SKM-1 treated with dmso at 0.1 percent for 144 hours (cell line): ENCODE measurements around the gene MPC1L.
A peak's percentile ranks its signal among the peaks of the same experiment; 100 is the strongest.
"Not testable (repeated sequence)": the region's sequence is repeated elsewhere in the genome, so short reads cannot be mapped to it uniquely, and the experiment has no call there.

Source experiments
- DNase-seq: peaks from one replicate; lab custom pipeline; 2025; ENCODE audit not compliant: unreplicated experiment; lab: John Stamatoyannopoulos, UW

The MPC1L gene

GRCh38 chrX:40623139-40623536 is at the start of gene MPC1L:
MPC1L (plus strand) TSS chrX:40623428; CDS start chrX:40623566, 138 bp downstream.
- no peak for DNase-seq

- DNase-seq: no peak
Observed at GRCh38 chrX:40573763-40574162, 49.5 kb upstream of the MPC1L start.

DNA sequence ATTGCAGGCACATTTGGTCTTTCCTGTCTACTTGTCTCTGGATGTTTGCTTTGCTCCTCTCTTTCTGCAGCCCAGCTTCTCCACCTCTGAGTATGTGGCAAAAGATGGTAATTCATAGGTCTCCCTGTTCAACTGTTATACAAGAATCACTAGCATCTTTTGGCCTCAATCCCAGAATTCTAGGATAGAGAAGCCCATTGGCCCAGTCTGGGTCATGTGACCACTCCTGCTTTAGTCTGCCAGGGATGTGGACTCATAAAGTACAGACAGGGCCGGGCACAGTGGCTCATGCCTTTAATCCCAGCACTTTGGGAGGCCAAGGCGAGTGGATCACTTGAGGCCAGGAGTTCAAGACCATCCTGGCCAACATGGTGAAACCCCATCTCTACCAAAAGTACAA is 47.8 kb upstream of the MPC1L start:
- not testable (repeated sequence) for DNase-seq

DNA sequence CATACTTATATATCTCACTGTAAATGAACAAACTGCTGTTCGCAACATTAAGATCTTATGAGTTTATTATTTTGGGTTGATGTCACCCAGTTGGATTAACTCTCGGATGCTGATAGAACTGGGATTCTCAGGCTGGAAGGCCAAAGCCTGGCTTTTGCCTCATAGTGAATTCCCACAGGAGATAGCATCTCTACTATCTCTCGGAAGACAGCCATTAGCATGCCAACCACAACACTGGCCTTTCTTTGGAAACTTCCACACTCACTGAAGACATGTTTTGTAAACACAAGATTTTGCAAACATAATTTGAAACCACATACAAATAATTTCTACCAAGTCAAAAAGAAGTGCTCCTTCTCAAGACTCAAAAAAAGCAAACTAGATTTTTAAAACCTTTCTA is 46.9 kb upstream of the MPC1L start:
- DNase-seq: no peak

- DNase-seq: no peak
Observed at GRCh38 chrX:40578039-40578695, 45.1 kb upstream of the MPC1L start.

DNA sequence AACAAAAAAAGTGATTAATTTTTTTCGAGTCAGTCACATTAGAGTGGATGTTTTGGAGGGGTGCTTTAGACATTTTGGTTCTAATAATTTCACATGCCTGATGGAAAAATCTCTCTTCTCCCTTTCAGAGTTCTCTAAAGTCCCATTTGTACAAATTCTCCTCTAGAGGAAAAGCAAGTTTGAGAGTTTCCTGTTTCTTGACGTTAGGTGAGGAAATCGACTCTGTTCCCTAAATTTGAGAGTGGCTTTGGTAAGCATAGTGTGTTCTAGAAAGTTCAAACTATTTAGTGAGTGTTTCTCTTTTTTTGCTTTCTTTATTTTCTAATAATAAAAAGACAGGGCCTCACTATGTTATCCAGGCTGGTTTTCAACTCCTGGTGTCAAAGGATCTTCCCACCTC is 44.1 kb upstream of the MPC1L start:
- DNase-seq: peak; percentile 26

DNA sequence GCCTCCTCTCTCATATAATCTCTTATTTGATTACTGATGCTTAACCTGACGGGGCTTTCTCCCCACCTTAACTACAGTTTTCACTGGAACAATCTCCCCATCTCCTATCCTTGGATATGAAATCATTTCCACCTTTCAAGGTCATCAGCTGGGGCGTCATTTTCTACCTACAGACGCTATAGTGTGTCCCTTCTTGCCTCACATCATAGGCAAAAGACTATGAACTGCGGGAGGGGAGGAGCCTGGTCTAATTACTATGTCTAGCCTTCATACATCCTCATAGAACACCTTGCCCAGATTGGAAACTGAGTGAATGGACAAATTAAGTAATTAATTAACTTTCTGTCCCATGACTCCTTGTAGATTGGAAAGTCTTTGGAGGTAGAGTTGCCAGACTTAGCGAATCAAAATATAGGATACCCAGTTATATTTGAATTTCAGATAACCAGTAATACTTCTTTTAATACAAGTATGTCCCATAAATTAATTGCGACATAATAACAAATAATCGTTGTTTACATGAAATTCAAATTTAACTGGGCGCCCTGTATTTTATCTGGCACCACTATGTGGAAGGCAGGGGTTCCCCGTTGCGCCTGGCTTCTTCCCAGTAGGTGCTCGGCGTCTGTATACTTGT is 43.2 kb upstream of the MPC1L start:
- DNase-seq: no peak

GRCh38 chrX:40580537-40581335 is 42.5 kb upstream of the MPC1L start, which contains the start of gene ATP6AP2:
ATP6AP2 (plus strand) TSS chrX:40580970; CDS start chrX:40581066, 96 bp downstream.
- DNase-seq: peak; percentile 85

GRCh38 chrX:40581336-40581920 is 41.8 kb upstream of the MPC1L start:
- no peak for DNase-seq

GRCh38 chrX:40582178-40582577 is 41.0 kb upstream of the MPC1L start:
- DNase-seq: not testable (repeated sequence)

DNA sequence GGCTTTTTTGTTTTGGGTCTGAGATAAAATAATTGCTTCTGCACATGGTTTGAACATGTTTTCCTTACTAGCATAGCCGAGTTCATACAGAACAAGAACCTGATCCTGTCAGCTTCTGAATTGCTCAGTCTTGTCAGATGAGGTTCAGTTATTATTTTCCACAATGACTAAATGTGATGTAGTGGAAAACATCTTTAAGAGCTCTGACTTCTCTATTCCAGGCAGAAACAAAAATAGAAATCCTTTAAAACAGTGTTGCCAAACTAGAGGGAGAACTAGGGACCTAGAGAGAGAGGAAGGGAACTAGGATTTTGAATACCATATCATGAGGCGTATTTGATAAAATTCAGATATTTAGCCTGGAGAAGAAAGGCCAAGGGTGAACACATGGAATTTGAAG is 40.4 kb upstream of the MPC1L start:
- DNase-seq: no peak

GRCh38 chrX:40587623-40588022 is 35.6 kb upstream of the MPC1L start:
- DNase-seq: not testable (repeated sequence)

DNA sequence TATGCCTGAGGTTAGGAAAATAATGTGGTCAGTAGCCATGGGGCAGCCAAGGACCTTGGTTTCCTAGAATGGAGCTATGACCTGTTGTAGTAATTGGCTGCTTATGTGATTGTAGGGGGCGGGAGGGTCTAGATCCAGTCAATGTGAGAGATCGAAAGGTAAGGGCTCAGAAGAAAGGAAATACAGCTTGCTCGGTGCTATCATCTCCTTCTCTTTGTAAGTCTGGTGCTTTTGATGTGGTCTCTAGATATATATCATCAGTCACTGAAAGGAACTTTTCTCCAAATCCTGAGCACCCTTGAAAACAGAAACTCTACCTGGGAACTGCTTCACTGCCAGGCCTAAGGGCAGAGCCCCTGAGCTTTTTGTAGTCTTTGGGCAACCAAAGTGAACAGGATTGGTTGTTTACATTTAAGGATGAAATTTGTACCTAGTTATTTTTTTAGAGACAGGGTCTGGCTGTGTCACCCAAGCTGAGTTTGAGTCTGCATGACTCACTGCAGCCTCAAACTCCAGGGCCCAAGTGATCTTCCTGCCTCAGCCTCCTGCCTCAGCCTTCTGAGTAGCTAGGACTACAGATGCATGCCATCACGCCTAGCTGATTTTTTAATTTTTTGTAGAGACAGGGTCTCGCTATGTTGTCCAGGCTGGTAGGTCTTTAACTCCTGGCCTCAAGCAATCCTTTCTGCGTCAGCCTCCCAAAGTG is 33.5 kb upstream of the MPC1L start:
- DNase-seq: not testable (repeated sequence)

GRCh38 chrX:40603446-40603845 is 19.8 kb upstream of the MPC1L start:
- no peak for DNase-seq

- DNase-seq: no peak
Observed at GRCh38 chrX:40607381-40607780, 15.8 kb upstream of the MPC1L start.

DNA sequence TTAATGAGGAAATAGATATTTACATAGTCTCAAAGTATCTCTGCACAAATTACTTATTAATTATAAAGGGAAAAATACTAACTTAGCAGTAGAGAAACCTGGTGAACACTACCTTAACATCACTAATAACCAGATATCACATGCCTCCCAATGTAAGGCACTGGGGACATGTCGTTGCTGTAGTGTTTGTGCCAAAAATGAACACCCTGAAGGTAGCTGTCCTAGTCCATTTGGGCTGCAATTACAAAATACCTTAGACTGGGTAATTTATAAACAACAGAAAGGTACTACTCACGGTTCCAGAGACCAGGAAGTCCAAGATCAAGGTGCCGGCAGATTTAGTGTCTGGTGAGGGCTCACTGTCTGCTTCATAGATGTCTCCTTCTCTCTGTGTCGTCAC is 10.7 kb upstream of the MPC1L start:
- DNase-seq: no peak

GRCh38 chrX:40615976-40616375 is 7.3 kb upstream of the MPC1L start:
- no peak for DNase-seq

- DNase-seq: no peak
Observed at GRCh38 chrX:40617566-40617965, 5.7 kb upstream of the MPC1L start.

DNA sequence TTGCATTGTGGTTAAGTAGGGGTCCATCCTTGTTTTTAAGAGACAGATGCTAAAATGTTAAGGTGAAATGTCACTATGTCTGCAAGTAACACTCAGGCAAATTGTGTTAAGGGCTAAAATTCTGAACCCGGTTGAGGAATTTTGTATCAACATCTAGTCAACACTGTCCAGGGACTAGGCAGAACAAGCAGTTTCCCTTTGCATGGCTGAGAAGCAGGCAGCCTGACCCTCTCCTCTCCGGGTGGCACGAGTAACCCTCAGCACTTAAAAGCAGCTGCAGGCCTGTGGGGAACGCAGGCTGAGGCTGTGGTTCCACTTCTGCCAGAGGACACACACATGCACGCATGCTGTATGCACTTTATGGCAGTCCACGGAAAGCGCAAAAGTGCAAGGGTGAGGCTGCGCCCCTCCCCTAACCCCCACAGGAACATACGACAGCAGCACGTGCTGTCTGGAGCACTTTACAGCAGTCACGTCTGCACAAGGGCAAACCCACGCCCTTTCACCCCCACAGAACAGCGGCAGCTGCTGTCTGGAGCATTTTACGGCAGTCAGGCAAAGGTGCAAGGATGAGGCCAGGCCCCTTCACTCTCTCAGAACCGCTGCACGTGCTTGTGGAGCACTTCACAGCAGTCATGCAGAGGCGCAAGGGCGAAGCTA is 619 bp upstream of the MPC1L start:
- DNase-seq: no peak

GRCh38 chrX:40623665-40624064 is 437 bp downstream of the MPC1L start:
- no peak for DNase-seq
